UCSD-AML1 (cell line): ENCODE measurements around the gene ARFIP1.
A peak's percentile ranks its signal among the peaks of the same experiment; 100 is the strongest.
"Not testable (repeated sequence)": the region's sequence is repeated elsewhere in the genome, so short reads cannot be mapped to it uniquely, and the experiment has no call there.

Experiments used
- DNase-seq: peaks from one replicate; lab custom pipeline; 2025; ENCODE audit not compliant: unreplicated experiment; lab: John Stamatoyannopoulos, UW

Gene ARFIP1

DNA sequence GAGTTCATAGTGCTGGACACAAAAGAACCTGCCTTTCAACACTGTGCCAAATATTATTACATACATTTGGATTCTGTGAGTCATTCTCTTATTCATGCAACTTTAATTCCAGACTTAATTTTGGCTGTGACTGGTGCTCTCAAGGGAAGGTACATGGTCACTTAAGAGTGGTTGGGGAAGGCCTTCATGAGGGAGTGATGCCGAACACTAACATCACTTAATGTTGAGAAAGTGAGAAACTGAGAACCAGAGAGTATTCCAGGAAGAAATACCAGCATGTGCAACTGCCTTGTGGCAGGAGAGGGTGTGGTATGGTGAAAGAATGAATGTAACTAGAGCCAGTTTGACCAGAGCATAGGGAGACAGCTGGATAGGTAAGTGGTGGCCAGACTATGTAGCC is 114.9 kb downstream of the ARFIP1 start:
- no peak for DNase-seq

DNA sequence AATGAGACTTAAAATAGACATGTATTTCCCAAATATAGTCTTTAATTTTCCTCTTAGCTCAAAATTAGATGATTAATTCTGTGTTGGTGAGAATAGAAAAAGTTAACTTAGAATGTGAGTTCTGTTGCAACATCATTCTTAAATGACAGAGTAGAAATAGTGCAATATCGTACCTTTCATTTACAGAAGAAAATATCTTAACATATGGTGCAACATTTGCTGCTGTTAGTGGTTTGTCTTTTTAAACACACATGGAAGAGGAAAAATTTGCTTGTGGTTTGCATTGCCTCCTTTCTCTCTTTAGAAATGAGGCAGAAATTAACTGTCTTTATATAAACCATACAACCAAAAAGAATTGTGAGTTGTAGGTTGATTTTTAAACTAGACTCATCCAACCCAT is 117.1 kb downstream of the ARFIP1 start:
- no peak for DNase-seq

DNA sequence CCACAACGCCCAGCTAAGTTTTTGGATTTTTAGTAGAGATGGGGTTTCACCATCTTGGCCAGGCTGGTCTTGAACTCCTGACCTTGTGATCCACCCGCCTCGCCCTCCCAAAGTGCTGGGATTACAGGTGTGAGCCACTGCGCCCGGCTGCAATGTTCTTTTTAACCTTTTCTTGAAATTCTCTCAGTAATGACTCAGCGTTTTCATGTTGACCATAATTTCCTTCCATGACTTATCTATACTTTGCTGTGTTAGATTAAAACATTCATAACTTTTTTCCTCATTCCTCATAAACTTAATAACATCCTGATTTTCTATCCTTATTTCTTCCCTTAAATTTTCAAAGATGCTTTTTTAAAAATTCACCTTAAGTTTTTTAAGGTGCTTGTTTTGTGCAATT is 118.4 kb downstream of the ARFIP1 start:
- not testable (repeated sequence) for DNase-seq

DNA sequence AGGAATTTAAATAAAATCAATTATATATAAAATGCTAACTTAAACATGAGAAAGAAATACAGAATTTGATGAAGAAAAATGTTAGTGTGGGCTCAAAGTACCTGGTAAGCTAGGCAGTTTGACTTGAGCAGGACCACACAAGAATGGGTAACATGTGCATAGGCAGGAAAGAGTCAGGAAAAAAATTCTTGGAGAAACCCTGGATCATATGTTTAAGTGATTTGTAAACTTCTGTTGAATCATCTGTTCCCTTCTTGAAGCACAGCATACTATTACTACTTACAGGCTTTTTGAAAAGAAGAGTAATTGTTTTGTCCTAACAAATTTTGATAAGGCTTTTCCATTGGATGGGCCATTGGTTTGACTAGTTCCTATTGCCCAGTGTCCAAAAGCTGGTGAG is 118.9 kb downstream of the ARFIP1 start:
- no peak for DNase-seq

DNA sequence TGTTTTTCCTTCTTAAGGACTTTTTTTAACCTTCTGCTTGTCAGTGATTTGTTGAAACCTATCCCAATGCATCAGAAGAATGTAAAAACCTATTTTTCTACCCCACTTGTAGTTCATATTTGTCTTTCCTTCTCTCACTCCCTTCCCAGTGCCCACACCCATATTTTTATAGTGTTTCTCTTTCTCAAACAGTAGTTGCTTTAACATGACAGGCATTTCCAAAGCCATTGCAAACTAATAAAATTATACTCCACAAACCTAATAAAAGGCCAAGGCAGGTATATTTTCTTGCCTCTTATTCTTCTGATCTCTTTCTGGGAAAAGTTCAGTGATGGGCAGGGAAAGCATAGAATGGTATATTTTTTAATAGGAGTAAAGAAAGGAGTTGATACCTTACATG is 120.6 kb downstream of the ARFIP1 start:
- DNase-seq, result no peak

DNA sequence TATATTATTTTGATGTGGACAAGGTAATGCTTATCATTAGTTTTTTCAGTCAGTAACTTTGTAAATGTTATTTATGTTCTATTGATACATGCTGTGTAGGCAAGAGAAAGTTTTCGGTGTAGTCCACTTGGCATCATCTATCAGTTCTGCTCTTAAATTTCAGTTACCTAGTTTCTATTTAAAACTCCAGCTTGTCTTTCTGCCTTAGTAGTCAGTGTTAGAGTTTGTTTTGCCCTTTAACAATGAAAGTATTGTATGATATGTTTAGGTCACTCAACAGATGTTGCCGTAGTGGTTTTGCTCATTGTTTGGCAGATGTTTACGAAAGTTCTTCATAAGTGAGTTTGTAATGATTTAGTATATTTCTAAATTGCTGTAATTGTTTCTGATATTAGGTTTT is 121.5 kb downstream of the ARFIP1 start:
- DNase-seq, result no peak

DNA sequence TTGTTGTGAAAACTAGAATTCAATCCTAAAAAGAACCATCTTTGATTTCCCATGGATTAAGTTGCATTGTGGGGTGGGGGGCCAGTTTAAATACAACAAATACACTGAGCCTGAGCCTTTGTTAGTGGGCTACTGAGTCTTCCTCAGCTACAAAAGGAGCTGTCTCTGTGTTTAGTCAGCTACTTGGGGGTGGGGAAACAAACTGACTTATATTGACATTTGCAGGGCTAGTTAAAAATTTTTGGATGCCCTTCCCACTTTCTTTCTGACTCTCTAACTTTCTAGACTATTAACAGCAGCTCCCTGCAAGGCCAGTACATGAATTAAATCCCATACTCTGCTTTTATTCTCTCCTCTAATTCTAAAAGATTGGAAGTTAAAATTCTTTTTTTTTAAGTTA is 123.9 kb downstream of the ARFIP1 start:
- no peak for DNase-seq

DNA sequence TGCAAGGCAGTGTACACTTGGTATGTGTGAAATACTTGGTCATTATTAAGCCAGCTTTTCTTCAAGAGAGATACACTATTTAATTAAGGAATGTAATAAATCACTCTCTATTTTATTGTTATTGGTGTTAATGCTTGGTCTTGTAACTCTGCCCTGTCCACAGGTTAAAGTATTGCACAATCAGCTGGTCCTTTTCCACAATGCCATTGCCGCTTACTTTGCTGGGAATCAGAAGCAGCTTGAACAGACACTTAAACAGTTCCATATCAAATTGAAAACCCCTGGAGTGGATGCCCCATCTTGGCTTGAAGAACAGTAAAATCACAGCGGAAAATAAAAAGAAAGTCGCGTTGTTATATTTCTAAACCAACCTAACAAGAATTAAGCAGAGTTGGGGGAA is 130.1 kb downstream of the ARFIP1 start:
- no peak for DNase-seq

DNA sequence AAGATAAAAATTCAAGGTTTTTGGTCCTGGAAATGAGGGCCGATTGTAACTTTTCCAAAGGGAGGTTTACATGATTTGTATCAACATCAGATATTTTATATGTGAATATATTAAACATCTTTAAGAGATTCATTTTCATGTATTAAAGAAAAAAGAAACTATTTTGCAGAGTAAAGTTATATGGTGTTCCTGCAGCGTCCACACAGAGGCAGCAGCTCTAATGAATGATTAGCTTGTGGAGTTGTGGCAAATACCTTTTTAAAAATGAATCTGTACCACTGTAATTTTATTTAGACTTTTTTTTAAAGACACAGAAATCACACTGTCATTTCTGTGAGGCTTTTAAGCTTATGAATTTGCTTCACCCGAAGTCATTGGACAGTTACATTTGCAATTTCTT is 130.8 kb downstream of the ARFIP1 start:
- no peak for DNase-seq

DNA sequence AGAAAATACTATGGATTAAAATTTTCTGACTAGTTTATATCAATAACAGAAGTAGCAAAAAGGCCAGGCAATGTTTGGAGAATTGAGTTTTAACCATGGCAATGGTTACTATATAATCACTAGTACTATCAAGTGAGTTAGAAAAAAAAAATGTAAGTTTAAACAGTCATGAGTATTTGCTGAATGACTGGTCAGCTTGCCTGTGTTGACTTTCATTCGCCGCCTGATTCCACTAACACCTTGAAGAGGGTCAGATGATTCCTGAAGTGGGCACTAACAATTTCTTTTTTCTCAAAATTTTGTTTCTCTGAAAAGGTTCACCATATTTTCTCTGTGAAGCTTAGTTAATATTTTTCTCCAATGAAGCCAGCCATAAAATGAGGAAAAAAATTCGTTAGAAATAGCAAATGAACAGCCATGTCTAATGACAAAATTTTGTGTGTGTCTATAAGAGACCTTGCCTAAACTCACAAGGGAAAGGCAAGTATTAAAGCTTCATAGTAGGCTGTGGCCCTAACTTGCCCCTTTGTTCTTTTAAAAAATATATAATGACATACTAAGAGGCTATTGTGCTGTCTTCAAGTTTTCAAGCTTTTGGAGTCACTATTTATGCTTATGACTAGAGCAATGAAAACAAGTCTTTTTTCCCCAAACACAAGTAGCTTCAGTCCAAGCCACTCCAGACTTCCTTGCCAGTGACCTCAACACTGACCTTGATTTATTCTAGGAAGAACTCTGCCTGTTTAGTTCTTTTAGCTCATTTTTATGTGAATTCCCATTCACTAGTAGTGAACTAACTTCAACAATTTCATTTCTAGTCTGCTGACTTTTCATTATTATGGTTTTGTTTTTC is 138.0 kb downstream of the ARFIP1 start:
- DNase-seq, result no peak

DNA sequence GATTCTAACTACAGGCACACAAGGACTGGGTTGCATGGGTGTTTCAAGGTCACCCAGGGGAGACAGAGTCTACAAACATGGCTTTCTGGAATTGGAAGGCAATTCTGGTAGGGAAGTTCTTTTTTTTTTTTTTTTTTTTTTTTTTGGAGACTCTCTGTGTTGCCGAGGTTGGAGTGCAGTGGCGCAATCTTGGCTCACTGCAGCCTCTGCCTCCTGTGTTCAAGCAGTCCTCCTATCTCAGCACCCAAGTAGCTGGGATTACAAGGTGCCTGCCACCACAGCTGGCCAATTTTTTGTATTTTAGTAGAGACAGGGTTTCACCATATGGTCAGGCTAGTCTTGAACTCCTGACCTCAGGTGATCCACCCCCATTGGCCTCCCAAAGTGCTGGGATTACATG is 140.1 kb downstream of the ARFIP1 start:
- DNase-seq, result no peak

DNA sequence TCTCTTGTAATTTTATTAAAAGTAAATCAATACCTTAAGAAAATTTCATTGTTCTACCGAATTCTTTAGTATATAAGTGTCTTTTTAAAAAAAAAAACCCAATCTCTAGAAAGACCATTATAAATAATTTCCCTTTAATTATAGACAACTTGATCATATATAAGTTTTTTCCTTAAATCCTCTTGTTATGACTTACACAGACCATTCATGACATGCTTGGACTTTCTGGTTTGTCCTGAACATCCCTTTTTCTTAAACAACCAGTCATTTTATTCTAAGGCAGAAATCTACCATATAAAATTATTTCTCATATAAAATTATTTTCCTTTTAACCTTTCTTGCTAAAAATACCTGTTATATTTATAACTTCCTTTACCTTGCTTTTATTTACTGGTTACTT is 141.0 kb downstream of the ARFIP1 start:
- no peak for DNase-seq

DNA sequence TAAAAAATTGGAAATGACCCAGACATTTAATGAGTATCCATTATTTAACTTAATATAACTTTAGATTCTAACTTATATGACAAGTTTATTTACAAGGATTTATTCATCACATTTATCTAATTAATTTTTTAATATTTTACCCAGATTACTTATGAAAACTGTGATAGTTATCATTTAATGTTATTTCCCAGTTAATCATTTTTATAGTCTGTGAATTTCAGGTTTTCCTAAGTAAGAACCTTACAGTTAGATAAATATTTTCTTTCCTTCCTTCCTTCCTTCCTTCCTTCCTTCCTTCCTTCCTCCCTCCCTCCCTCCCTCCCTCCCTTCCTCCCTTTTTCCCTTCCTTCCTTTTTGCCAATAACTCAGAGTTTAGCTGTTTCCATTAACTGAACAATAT is 141.5 kb downstream of the ARFIP1 start:
- DNase-seq, result no peak

DNA sequence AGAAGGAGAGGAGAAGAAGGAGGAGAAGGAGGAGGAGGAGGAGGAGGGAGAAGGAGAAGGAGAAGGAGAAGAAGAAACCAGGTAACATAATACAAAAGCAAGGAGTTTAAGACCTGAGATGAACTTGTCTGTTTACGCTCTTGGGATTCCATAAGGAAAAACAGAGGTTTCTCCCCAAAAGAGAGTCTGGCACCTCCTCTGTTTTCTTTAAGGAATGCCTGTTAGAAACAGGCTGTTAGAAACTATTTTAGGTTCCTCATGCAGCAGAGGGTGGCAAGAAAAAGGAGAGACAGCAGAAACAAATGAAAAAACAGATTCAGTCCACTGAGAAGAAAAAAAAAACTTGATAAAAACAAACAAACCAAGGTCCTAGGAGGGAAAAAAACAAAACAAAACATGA is 146.1 kb downstream of the ARFIP1 start:
- DNase-seq, result no peak

DNA sequence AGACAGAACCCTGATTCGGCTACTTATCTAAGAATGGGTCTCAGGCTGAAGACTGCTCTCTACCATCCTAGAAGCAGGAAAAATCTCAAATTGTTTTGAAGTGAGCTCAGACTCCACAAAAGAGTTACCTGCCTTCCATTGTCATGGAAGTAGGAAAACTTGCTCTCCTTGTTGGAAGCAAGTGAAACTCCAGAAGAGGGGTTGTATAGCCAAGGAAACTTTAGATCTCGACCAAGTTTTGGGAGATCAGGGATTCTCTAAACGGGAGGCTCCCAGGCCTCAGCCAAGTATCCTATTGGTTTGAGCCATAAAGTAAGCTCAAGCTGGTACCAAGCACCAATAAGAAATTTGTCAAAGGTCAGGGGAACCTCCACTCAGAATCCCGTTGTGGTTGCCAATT is 147.2 kb downstream of the ARFIP1 start:
- DNase-seq, result no peak

DNA sequence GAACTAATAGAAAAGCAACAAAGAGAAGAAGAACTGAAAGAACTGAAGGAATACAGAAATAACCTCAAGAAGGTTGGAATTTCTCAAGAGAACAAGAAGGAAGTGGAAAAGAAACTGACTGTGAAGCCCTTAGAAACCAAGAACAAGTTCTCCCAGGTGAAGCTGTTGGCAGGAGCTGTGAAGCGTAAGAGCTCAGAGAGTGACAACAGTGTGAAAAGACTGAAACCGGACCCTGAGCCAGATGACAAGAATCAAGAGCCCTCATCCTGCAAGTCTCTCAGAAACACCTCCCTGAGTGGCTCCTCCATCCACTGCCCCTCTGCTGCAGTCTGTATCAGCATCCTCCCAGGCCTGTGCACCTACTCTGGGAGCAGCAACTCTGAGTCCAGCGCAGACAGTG is 148.0 kb downstream of the ARFIP1 start:
- no peak for DNase-seq

DNA sequence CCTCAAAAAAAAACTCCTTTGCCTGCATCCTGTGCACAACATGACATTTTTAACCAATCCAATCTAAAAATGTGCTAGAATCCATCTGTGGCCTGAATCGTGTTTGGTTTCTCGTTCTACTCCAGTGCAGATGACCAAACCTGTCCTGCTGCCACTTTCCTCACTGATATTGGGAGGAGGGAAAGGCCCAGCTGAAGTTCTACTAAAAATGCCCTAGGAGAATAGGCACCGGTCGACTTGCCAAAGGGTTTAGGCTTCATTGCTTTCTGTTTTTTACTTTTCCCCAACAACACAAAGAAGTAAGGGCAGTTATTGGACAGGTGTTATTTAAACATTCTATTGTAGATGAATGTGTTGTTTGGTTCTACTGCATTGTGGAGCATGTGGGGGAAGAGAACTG is 148.5 kb downstream of the ARFIP1 start:
- DNase-seq, result no peak

DNA sequence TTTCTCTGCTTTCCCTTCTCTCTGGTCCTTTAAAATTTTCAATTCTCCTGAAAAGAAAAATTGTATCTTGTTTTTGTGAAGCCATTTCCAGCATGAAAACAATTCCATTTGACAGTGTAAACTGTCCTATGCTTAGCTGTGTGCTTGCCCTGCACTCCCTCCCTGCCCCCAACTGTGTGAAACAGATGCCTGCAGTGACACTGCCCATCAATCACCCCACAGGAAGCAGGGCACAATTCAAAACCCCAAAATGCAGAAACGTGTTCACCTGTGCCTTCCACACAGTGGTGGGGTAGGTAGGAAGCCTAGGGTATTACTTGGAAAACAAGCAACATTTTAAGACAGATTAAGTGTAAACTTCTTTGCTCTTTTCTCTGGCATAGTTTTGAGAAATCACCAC is 150.1 kb downstream of the ARFIP1 start:
- no peak for DNase-seq

DNA sequence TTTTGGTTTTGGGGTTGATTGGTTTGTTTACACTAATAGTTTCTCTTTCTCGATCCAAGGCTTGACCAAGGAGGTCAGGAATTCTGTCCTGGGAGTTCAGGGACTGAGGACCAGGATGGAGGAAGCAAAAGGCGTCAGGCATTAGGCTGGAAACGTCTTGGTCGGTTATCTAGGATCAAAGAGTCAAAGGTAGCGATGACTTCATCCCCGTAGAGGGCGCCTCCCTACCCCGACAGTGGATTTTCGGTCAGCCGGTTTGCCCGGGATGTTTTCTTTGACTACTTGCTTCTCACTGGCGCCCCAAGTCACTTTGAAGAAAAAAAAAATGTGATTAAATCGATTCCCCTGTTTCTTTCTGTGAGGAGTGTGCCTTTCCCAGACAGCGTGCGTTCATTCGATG is 155.4 kb downstream of the ARFIP1 start:
- DNase-seq, result no peak

DNA sequence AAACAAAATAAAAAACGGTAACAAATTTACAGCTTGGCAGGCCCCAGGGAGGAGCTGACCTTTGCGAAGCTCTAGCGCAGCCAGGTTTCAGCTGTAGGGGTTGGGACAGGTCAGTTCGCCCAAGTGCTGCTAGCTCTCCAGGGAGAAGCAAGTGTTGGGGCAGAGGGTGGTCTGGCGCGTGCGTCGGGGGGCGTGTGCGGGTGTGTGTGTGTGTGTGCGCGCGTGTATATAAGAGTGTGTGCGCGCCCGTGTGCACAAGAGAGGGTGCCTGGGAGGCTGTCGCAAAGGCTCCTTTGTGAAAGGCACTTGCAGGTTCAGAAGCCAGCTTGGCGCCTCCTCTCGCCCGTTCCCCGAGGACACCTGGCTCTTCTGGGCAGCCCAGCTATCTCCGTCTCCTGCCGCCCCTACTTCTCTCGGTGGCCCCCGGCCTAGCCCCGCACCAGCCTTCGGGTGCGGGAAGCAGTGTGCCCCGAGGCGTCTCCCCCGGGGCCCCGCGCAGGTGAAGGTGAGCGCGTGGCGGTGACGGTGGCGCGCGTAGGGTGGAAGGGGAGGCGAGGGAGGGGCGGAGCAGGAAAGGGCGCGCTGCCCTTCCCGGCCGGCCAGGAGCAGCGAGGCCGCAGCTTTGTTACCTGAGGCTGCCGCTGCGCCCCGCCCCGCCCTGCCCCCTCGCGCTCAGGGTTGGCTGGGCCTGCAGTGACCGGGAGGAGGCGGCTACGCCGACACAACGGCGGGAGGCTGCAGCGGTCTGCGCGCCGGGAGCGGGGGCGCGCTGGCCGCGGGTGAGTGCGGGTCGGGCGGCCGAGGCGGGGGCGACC is 156.1 kb downstream of the ARFIP1 start, which contains the start of gene FHDC1:
Gene FHDC1, plus strand, starts transcription at position 693 of the 815 bp plus-strand sequence. CDS start 6,735 bp downstream, outside the sequence.
- DNase-seq, result peak; percentile 38

DNA sequence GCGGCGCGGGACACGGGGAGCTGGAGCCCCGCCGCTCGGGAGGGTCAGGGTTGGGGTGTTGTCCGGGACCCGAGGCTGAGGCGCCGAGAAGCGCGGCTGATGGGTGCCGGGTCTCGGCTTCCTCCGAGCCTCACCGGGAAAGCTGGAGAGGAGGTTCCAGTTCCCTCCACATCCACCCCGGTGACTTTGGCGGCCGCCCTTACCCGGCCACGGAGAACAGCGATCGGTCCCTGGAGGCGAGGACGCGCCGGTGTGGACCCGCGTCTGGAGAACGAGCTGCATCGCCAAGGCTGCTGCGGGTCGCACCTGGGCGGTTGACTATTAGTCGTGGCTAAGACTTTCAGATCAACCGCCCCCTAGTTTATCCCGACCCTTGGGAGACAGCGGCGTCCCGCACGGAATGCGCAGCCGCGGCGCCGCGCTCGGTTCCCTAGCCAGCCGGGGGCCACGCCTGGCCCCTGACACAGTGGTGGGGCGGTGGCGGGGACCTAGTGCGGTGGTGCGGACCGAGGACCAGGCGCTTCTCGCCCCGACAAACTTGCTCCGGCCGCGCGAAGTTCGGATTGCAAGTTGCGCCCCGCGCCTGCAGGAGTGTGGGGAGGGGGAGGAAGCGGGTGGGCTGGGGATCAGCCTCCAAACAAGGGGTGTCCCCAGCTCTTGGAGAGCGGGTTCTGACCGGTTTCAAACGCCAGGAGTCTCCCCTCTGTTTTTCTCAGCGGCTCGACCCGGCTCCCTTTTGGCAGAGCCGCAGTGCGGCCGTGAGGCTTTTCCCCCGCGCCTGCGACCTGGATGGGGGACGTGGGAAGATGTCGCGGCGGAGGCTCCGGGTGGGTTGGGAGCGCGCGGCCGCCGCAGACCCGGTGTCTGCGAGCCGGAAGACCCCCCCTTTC is 156.9 kb downstream of the ARFIP1 start:
- DNase-seq, result peak; percentile 67
